Thyroid gland (tissue), 4 donors: ENCODE results near the gene TNPO3. TPM values are rescaled to one million over a fixed set of nuclear protein-coding genes. Genes with fewer than 3 reads are reported as not detected.

Experiments used
- DNase-seq, 2 donors: peaks; one replicate each; pipeline ENCODE4 v3.0.0-alpha.2; 2019
- H3K27ac ChIP-seq, 3 donors: fragments of 200-600 bp; sonication (generic); 1 replicate in 2 of 3; 2 replicates in 1 of 3; pipeline ENCODE4 v1.5.1; 2016 to 2019; ENCODE audit warnings: mild to moderate bottlenecking in 1 of 3, moderate library complexity in 1 of 3
- H3K27me3 ChIP-seq: fragments of 200-600 bp; sonication (generic); one replicate; pipeline ENCODE4 v1.5.1; 2019
- H3K36me3 ChIP-seq, 2 donors: fragments of 200-600 bp; sonication (generic); one replicate each; pipeline ENCODE4 v1.5.1; 2016 to 2019
- H3K4me1 ChIP-seq, 2 donors: fragments of 200-600 bp; sonication (generic); one replicate each; pipeline ENCODE4 v1.5.1; 2017 to 2019
- H3K4me3 ChIP-seq, 3 donors: fragments of 200-600 bp; sonication (generic); replicated peaks in 1 of 3; 1 replicate in 2 of 3; 2 replicates in 1 of 3; pipeline ENCODE4 v1.5.1; 2016; ENCODE audit warnings: mild to moderate bottlenecking in 1 of 3
- H3K9me3 ChIP-seq: fragments of 200-600 bp; sonication (generic); one replicate; pipeline ENCODE4 v1.5.1; 2017
- CTCF ChIP-seq, 6 experiments: fragments of 200-600 bp in 3 of 6; fragments of 450-650 bp in 3 of 6; sonication (generic) in 3 of 6; IDR thresholded peaks; one replicate each; pipeline ENCODE4 v1.5.1; 2016 to 2019; ENCODE audit warnings: antibody characterized with exemption in 6 of 6, mild to moderate bottlenecking in 2 of 6, inconsistent platforms in 1 of 6, moderate library complexity in 1 of 6
- POLR2A ChIP-seq, 2 donors: fragments of 450-650 bp; IDR thresholded peaks; one replicate each; pipeline ENCODE4 v1.6.1; 2017; ENCODE audit warnings: antibody characterized with exemption in 2 of 2, mild to moderate bottlenecking in 2 of 2, moderate library complexity in 1 of 2
- WGBS, 2 donors: methylation state at CpG; one replicate each; pipeline ENCODE4 v1.1.5; 2017; 5-methylcytosine and 5-hydroxymethylcytosine counted together
- intact Hi-C: fragments of 100-400 bp; cut with DNase I; formaldehyde crosslinking; loops from one replicate; pipeline ENCODE4 v1.15.1; 2023
- total RNA-seq, 4 donors: library from RNA; depleted of rRNA; stranded (reverse); fragments of >200 nt; gene quantifications; one replicate each; pipeline ENCODE4 v1.2.3, GENCODE V29; 2016

Gene TNPO3
- total RNA-seq, 4 donors from 2014 or later: 46.1 to 56.2 (median 51.8) TPM

- no peaks in the 10 kb centered on the region for H3K27me3 ChIP-seq
- 91 to 96% methylated on average over 2 of the region's 2 CpGs for WGBS, 2 donors
- intact Hi-C loops: no loop called here
- no peaks in the 10 kb centered on the region for H3K9me3 ChIP-seq
- H3K4me1 ChIP-seq: no peaks in the 10 kb centered on the region
- H3K36me3 ChIP-seq: peaks cover 22 to 41% of the 10 kb centered on the region in 2 donors
- TF ChIP-seq POLR2A (IDR thresholded peaks at IDR 0.05): no peak
- TF ChIP-seq CTCF (IDR thresholded peaks at IDR 0.05): no peak
- no peak overlapping the region for H3K4me3 ChIP-seq
- no peak for DNase-seq
- no peak overlapping the region for H3K27ac ChIP-seq
Measured at GRCh38 chr7:128954150-128954549, 100.8 kb downstream of the TNPO3 start.

- TF ChIP-seq CTCF (IDR thresholded peaks at IDR 0.05) (no peak), POLR2A (IDR thresholded peaks at IDR 0.05) (no peak)
- WGBS, 2 donors: 77 to 78% methylated on average over 5 of the region's 5 CpGs
- Histone ChIP-seq H3K27ac (no peak overlapping the region), H3K9me3 (no peaks in the 10 kb centered on the region), H3K27me3 (no peaks in the 10 kb centered on the region), H3K4me1 (no peaks in the 10 kb centered on the region), H3K4me3 (no peak overlapping the region), H3K36me3 (peaks cover 10 to 22% of the 10 kb centered on the region in 2 donors)
- intact Hi-C loops: no loop called here
- no peak for DNase-seq
Measured at GRCh38 chr7:128951296-128951695, 103.6 kb downstream of the TNPO3 start.

- Histone ChIP-seq H3K36me3 (peaks cover 0 to 11% of the 10 kb centered on the region in 2 donors), H3K27ac (no peak overlapping the region), H3K4me3 (no peak overlapping the region), H3K9me3 (no peaks in the 10 kb centered on the region), H3K4me1 (no peaks in the 10 kb centered on the region), H3K27me3 (no peaks in the 10 kb centered on the region)
- DNase-seq: no peak
- TF ChIP-seq POLR2A (IDR thresholded peaks at IDR 0.05) (no peak), CTCF (IDR thresholded peaks at IDR 0.05) (no peak)
- WGBS, 2 donors: 89 to 98% methylated on average over 2 to 4 of the region's 4 CpGs
- intact Hi-C loops: no loop called here
Measured at GRCh38 chr7:128948976-128949760, 105.7 kb downstream of the TNPO3 start.

- intact Hi-C loops: no loop called here
- TF ChIP-seq POLR2A (IDR thresholded peaks at IDR 0.05) (no peak), CTCF (IDR thresholded peaks at IDR 0.05) (no peak)
- H3K9me3 ChIP-seq: no peaks in the 10 kb centered on the region
- H3K4me1 ChIP-seq: no peaks in the 10 kb centered on the region
- 91 to 97% methylated on average over 6 to 11 of the region's 12 CpGs for WGBS, 2 donors
- H3K36me3 ChIP-seq: peaks cover 0 to 4% of the 10 kb centered on the region in 2 donors
- H3K4me3 ChIP-seq: no peak overlapping the region
- no peak for DNase-seq
- H3K27ac ChIP-seq: no peak overlapping the region
- no peaks in the 10 kb centered on the region for H3K27me3 ChIP-seq
Measured at GRCh38 chr7:128948312-128948973, 106.5 kb downstream of the TNPO3 start.

GRCh38 chr7:128947854-128948253 lies 107.1 kb downstream of the TNPO3 start:
- H3K4me3 ChIP-seq: no peak overlapping the region
- TF ChIP-seq CTCF (IDR thresholded peaks at IDR 0.05) (no peak), POLR2A (IDR thresholded peaks at IDR 0.05) (no peak)
- no peaks in the 10 kb centered on the region for H3K9me3 ChIP-seq
- DNase-seq: no peak
- no peaks in the 10 kb centered on the region for H3K27me3 ChIP-seq
- H3K4me1 ChIP-seq: no peaks in the 10 kb centered on the region
- H3K27ac ChIP-seq: no peak overlapping the region
- WGBS, 2 donors: 93 to 100% methylated on average over 4 to 7 of the region's 9 CpGs
- intact Hi-C loops: no loop called here
- H3K36me3 ChIP-seq: no peaks in the 10 kb centered on the region
